HUES64 (cell line): ENCODE data around the gene GLB1L.
A peak's percentile ranks its signal among the peaks of the same experiment; 100 is the strongest.

Experiments used
- H3K27ac ChIP-seq: 2 replicates; pipeline ENCODE4 v1.7.0; 2013; ENCODE audit warnings: low read depth, low read length, inconsistent platforms
- H3K27me3 ChIP-seq: 2 replicates; pipeline ENCODE4 v1.6.1; 2013; ENCODE audit warnings: mild to moderate bottlenecking, low read length; ENCODE audit not compliant: insufficient read depth
- H3K36me3 ChIP-seq: 2 replicates; pipeline ENCODE4 v1.6.1; 2013; ENCODE audit warnings: mild to moderate bottlenecking, low read length; ENCODE audit not compliant: insufficient read depth
- H3K4me1 ChIP-seq: 2 replicates; pipeline ENCODE4 v1.6.1; 2013; ENCODE audit warnings: mild to moderate bottlenecking, low read length, moderate library complexity; ENCODE audit not compliant: insufficient read depth
- H3K4me3 ChIP-seq: 2 replicates; pipeline ENCODE4 v1.5.1; 2013; ENCODE audit warnings: mild to moderate bottlenecking, low read length, moderate library complexity
- H3K9ac ChIP-seq: 2 replicates; pipeline ENCODE4 v1.6.1; 2013; ENCODE audit warnings: mild to moderate bottlenecking, low read depth, low read length
- H3K9me3 ChIP-seq: 2 replicates; pipeline ENCODE4 v1.6.1; 2013; ENCODE audit warnings: low read depth, low read length; ENCODE audit not compliant: insufficient read depth
- WGBS: fragments of 150-250, 120-280 bp; methylation state at CpG from one replicate; pipeline ENCODE4 v1.1.7; 2013; ENCODE audit warnings: missing lambda C conversion rate; 5-methylcytosine and 5-hydroxymethylcytosine counted together

GLB1L gene

DNA sequence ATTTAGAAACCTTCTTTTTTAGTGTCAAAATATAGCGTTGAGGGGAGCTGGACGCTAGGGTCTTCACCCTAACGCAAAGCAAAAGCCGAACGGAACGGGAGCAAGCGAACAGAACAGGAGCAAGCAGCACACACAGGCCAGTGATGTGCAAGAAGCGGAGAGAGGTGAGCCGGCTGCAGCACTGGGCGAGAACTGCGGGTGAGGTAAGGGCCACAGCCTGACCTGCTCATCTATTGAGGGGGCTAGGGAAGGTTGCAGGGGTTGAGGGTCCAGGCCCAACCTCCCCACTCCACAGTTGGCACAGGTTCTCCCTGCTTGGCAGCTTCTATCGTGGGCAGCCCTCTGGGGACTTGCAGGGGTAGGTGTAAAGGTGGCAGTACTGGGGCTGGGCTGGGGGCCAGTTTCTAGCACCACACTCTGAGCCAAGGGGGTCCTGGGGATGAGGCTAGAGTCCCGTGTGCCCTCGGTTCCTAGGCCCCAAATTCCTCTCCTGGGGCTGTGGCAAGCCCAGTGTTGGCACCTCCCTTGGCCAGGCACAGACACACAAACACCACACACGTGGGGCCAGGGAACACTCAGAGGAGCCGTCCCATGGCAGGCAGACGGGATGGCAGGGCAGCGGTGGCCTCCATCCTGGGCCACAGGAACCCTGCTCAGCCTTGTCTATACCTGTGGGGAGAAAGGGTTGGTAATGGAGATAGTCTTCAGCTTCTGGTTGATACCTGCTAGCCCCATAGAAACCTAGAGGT, 25.3 kb downstream of the GLB1L start:
- H3K9me3 ChIP-seq = no peaks in the 10 kb centered on the region
- peaks cover 52% of the 10 kb centered on the region for H3K36me3 ChIP-seq
- 96% methylated on average over 18 of the region's 18 CpGs for whole genome bisulfite sequencing
- H3K4me1 ChIP-seq = peaks cover 7% of the 10 kb centered on the region
- no peak overlapping the region for H3K27ac ChIP-seq
- H3K9ac ChIP-seq = no peak overlapping the region; the same call in 1 of the 2 replicates
- H3K27me3 ChIP-seq = no peaks in the 10 kb centered on the region
- H3K4me3 ChIP-seq = no peak overlapping the region

DNA sequence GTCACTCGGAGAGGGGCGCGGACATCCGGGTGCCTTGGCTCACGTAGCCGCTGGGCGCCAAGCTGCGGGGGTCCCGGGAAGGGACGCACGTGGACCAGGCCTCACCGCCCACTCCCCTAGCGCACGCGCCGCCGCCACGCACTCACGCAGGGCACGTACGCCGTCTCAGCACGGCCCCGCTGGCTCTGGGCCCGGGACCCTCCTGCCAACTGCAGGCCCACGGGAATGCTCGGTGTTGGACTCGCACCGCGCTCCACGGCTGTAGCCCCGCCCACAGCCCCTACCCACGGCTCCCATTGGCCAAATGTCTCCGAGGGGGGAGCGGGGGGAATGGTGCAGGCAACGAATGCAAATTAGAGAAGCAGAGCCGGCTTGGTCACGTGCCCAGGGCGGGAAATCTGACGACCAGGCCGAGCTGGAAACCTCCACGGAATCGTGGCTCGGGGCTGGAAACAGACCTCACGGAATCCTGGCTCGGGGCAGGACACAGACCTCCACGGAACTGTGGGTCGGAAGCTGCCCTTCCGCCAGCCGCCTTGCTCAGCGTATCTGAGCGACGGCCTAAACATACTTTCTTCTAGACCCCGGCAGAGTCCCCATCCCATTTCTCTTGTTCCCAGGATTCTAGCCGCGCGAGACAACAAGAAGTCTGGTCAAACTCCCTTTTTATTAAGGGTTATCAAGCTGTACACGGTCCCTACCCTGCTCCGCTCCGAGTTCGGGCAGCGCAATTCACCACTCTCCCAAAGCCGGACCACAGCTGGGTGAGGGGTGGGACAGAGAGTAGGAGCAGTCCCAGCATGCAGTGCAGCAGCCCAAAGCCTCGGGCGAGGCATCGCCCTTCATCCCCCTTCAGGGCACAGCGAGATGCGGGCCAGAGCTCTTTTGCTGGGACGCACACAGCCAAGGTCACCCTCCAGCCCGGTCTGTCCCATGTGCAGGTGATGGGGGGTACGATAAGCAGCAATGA, 26.2 kb downstream of the GLB1L start, which contains the start of gene ABCB6:
ABCB6 (minus strand) TSS at position 227 of the 970 bp plus-strand sequence. CDS start 285 bp downstream, outside the sequence.
- Histone ChIP-seq H3K4me3 (peak within 1 kb of the TSS; percentile 63), H3K9me3 (no peaks in the 10 kb centered on the region), H3K27ac (peak within 1 kb of the TSS; percentile 71), H3K9ac (peak within 1 kb of the TSS; percentile 88), H3K36me3 (peaks cover 52% of the 10 kb centered on the region), H3K27me3 (no peaks in the 10 kb centered on the region), H3K4me1 (peaks cover 7% of the 10 kb centered on the region)
- WGBS = 16% methylated on average over 71 of the region's 71 CpGs

DNA sequence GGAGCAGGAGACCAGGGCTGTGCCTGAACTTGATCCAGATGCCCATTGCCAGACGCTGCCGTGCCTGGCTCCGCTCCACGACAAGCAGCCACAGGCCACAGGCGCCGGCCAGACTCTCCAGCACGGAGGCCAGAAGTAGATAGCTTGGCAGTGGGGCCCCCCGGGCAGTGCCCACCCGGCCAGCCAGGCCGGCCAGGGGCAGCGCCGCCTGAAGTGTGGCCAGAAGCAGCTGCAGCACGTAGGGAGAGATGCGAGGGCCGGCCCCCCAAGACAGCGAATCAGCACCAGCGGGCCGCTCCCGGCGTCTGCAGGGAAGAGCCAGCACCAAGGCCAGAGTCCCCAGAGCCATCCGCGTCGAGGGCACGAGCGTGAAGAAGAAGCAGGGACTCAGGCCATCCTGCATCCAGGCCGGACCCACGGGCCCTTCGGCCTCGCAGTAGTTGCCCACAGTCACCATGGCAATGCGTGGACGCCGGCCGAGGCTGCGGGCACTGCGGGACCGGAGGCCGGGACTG, 27.0 kb downstream of the GLB1L start:
- no peaks in the 10 kb centered on the region for H3K27me3 ChIP-seq
- H3K4me1 ChIP-seq = peaks cover 7% of the 10 kb centered on the region
- H3K36me3 ChIP-seq = peaks cover 52% of the 10 kb centered on the region
- peak overlapping the region; percentile 63 for H3K4me3 ChIP-seq
- no peaks in the 10 kb centered on the region for H3K9me3 ChIP-seq
- 1% methylated on average over 37 of the region's 37 CpGs for WGBS
- peak overlapping the region; percentile 88 for H3K9ac ChIP-seq
- peak overlapping the region; percentile 71 for H3K27ac ChIP-seq

DNA sequence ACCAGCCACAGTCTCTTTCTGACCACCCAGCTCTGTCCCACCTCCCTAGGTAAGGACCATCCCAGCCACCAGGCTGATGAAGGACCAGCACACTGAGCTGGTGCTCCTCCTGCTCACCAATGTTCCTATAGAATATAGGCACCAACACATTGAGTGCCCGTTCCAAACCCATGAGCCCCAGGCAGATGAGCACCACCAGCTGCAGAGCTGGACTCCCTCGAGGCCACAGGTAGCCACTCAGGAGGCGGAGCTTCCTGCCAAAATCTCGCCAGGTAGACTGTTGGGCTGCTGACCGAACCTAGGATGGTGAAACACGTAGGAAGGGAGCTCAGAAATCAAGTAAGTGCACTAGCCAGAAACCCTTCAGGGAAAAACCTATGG, 28.7 kb downstream of the GLB1L start:
- no peak overlapping the region for H3K27ac ChIP-seq
- H3K9ac ChIP-seq = no peak overlapping the region
- peaks cover 49% of the 10 kb centered on the region for H3K36me3 ChIP-seq
- 89% methylated on average over 6 of the region's 6 CpGs for WGBS
- no peak overlapping the region for H3K4me3 ChIP-seq
- no peaks in the 10 kb centered on the region for H3K9me3 ChIP-seq
- no peaks in the 10 kb centered on the region for H3K27me3 ChIP-seq
- peaks cover 7% of the 10 kb centered on the region for H3K4me1 ChIP-seq

DNA sequence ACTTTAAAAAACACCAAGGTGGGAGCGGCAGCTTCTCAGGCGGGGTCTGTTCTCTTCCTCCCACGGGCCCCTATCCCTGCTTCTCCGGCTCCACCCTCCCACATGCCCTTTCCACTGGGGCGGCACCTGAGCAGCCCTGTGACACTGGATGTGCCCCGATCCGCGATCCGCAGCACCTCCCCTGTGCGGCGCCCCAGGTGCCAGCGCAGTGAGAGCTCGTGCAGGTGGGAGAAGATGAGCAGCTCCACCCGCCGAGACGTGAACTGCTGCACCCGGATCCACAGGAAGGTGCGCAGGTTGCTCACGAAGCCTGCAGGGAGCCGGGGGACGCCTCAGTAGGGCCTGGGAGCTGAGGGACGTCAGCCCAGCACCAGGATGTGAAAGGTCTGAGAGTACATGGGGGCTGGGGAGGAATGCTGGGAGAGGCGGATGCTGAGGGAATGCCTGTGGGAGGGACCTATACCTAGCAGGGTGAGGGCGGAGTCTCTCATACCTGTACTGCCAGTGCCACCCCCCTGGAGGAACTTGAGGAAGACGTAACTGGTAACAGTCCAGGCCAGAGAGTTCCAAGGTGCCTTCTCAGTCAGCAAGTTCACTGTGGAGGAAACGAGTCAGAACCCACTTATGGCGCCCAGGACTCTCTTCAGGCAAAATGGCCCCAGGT, 29.2 kb downstream of the GLB1L start:
- 93% methylated on average over 27 of the region's 27 CpGs for WGBS
- Histone ChIP-seq H3K4me1 (peaks cover 7% of the 10 kb centered on the region), H3K9me3 (no peaks in the 10 kb centered on the region), H3K36me3 (peaks cover 47% of the 10 kb centered on the region), H3K9ac (no peak overlapping the region), H3K4me3 (no peak overlapping the region), H3K27me3 (no peaks in the 10 kb centered on the region), H3K27ac (no peak overlapping the region)

DNA sequence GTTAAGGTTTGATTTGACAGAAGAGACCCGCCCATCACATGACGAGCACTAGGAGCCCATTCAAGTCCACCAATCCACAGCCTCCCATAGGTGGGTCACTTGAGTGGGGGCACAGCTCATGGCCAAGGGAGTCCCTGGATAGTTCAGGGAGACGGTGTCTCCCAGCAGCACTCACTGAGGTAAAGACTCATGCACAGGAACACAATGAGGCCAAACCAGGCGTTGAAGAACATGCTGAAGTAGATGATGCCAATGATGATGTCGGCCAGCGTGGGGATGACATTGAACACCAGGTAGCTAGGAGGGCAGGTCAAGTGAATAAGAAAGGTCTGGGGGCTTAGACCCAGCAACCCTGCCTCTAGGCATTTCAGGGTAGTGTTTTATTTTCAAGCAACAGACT, 30.5 kb downstream of the GLB1L start:
- no peak overlapping the region for H3K4me3 ChIP-seq
- no peak overlapping the region for H3K27ac ChIP-seq
- H3K9ac ChIP-seq = no peak overlapping the region
- peaks cover 49% of the 10 kb centered on the region for H3K36me3 ChIP-seq
- WGBS = 95% methylated on average over 6 of the region's 6 CpGs
- peaks cover 7% of the 10 kb centered on the region for H3K4me1 ChIP-seq
- H3K27me3 ChIP-seq = no peaks in the 10 kb centered on the region
- H3K9me3 ChIP-seq = no peaks in the 10 kb centered on the region

DNA sequence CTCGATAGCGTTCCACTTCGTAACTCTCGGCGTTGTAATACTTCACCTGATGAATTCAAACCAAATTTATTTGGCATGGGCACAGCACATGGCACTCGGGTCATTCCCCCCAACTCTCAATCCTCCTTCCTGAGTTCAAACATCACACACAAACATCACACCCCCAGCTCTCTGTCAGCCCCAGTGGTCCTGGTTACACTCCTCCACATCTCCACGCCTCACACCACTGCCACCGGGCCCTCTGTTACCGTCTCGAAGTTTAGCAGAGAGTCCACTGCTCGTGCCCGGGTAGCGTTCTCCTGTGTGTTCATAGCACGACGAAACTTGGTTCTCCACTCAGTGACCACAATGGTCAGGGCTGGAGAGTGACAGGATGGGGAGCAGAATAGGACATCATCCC, 31.1 kb downstream of the GLB1L start:
- H3K4me1 ChIP-seq = peaks cover 7% of the 10 kb centered on the region
- peaks cover 53% of the 10 kb centered on the region for H3K36me3 ChIP-seq
- 96% methylated on average over 15 of the region's 15 CpGs for WGBS
- no peak overlapping the region for H3K9ac ChIP-seq
- H3K9me3 ChIP-seq = no peaks in the 10 kb centered on the region
- H3K27ac ChIP-seq = no peak overlapping the region
- H3K4me3 ChIP-seq = no peak overlapping the region
- H3K27me3 ChIP-seq = no peaks in the 10 kb centered on the region

DNA sequence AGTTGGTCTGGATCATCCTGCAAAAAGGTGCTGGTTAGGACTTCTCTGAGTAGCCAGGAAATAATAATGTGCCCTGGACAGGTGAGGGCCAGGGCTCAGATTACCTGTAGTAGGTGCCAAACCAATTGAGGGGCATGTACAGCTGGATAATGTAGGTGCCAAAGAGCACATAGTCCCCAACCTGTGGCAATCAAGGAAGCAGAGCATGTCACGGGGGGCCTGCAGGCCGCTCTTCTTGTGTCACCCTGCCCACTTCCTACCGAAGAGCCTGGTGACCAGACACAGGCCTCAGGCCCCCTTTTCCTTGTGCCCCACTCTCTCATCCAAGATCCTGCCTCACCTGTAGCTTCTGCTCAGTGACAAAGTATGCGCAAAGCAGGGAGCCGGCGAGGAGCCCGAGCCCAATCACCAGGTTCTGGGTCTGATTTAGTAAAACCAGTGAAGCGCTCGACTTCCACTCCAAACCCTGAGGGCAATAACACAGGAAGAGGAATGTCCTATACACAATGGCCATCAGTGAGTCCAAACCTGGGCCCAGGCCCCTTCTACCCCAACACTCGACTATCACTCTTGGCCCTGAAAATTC, 31.7 kb downstream of the GLB1L start:
- no peak overlapping the region for H3K4me3 ChIP-seq
- H3K27ac ChIP-seq = no peak overlapping the region
- H3K27me3 ChIP-seq = no peaks in the 10 kb centered on the region
- H3K36me3 ChIP-seq = peaks cover 58% of the 10 kb centered on the region
- 97% methylated on average over 10 of the region's 10 CpGs for WGBS
- no peak overlapping the region for H3K9ac ChIP-seq
- H3K9me3 ChIP-seq = no peaks in the 10 kb centered on the region
- peaks cover 7% of the 10 kb centered on the region for H3K4me1 ChIP-seq

DNA sequence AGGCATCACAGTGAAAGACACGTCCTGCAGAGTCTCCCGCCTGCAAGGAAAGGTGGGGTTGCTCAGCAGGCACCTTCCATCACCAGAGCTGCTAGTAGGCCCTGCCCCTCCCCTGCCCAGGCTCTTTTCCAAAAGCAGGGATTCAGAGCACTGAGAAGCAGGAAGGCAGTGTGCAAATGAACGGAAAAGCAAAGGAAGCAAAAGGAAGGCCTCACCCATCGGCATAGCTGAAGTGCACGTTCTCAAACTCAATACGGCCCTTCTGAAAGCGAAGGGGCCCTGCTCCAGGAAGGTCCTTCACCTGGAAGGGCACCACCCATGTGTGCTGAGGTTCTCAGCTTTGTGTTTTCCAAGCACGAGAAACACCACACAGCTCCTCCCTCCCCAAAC, 32.2 kb downstream of the GLB1L start:
- peaks cover 6% of the 10 kb centered on the region for H3K4me1 ChIP-seq
- no peak overlapping the region for H3K4me3 ChIP-seq
- WGBS = 95% methylated on average over 8 of the region's 8 CpGs
- H3K9ac ChIP-seq = no peak overlapping the region
- no peak overlapping the region for H3K27ac ChIP-seq
- H3K9me3 ChIP-seq = no peaks in the 10 kb centered on the region
- peaks cover 64% of the 10 kb centered on the region for H3K36me3 ChIP-seq
- no peaks in the 10 kb centered on the region for H3K27me3 ChIP-seq

DNA sequence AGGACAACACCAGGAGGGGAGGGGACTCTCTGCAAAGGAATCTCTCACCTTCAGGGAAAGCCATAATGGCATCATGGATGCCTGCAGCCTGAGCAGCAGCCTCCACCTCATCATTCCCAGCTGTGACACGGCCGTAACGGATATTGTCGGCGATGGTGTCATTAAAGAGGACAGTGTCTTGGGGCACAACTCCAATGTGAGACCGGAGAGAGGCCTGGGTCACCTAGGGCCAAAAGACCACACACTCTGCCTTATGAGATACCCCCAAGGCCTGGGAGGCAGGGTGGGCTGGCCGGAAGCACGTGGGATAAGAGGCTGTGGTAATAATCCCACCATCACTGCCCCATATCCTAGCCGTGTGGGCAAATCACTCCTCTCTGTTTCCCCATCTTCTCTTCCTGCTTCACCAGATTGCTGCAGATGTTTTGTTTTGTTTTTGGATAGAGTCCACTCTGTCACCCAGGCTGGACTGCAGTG, 34.3 kb downstream of the GLB1L start:
- Histone ChIP-seq H3K9ac (no peak overlapping the region), H3K27ac (no peak overlapping the region), H3K9me3 (no peaks in the 10 kb centered on the region), H3K36me3 (peaks cover 66% of the 10 kb centered on the region), H3K4me1 (0 out of 2 replicates have a peak, but pooled peaks cover 3% of the 10 kb centered on the region), H3K4me3 (no peak overlapping the region), H3K27me3 (no peaks in the 10 kb centered on the region)
- 92% methylated on average over 9 of the region's 9 CpGs for WGBS
